IMR-90 (cell line): ENCODE measurements around the gene MFSD2A. TPM values are rescaled to one million over a fixed set of nuclear protein-coding genes. Genes with fewer than 3 reads are reported as not detected.

Source experiments
- ATAC-seq: fragments of 200-7000 bp; cut with Tn5 transposase; 2 replicates; pipeline ENCODE4 v1.9.1; 2020; ENCODE audit warnings: low read depth, mild to moderate bottlenecking, moderate library complexity
- BruUV-seq: library from RNA; stranded (reverse); fragments of 400-500 nt; replicated peaks from 2 replicates; lab custom pipeline; 2021; lab: Mats Ljungman, UMichigan
- CTCF ChIA-PET: fragments of 300-600 bp; formaldehyde crosslinking; extraction: SDS; loops from one replicate; lab custom pipeline; 2021; ENCODE audit warnings: antibody characterized with exemption; lab: Yijun Ruan, JAX
- POLR2A ChIA-PET: fragments of 300-600 bp; sonication (Branson Sonifier 250); formaldehyde crosslinking; loops from one replicate; lab custom pipeline; 2022; ENCODE audit warnings: antibody characterized with exemption; ENCODE audit not compliant: unreplicated experiment; lab: Charles Lee
- DNase-seq: peaks from one replicate; pipeline ENCODE4 v3.0.0; 2013
- H2AFZ ChIP-seq: replicated peaks from 2 replicates; pipeline ENCODE3; 2013; ENCODE audit warnings: low read length, mild to moderate bottlenecking; ENCODE audit not compliant: poor library complexity
- H2AK5ac ChIP-seq: 2 replicates; pipeline ENCODE4 v1.6.1; 2013; ENCODE audit warnings: low read depth, low read length, inconsistent platforms
- H2AK9ac ChIP-seq: replicated peaks from 2 replicates; pipeline ENCODE3; 2013; ENCODE audit warnings: mild to moderate bottlenecking, low read depth, low read length, moderate library complexity; ENCODE audit not compliant: poor library complexity
- H2BK120ac ChIP-seq: 2 replicates; pipeline ENCODE4 v1.6.1; 2013; ENCODE audit warnings: low read depth, low read length, inconsistent platforms
- H2BK15ac ChIP-seq: 3 replicates; pipeline ENCODE4 v1.6.1; 2013; ENCODE audit warnings: low read depth, low read length, inconsistent platforms
- H2BK20ac ChIP-seq: 2 replicates; pipeline ENCODE4 v1.6.1; 2013; ENCODE audit warnings: low read depth, mild to moderate bottlenecking, inconsistent platforms, low read length, moderate library complexity
- H2BK5ac ChIP-seq: 2 replicates; pipeline ENCODE4 v1.6.1; 2013; ENCODE audit warnings: mild to moderate bottlenecking, low read depth, low read length, inconsistent platforms; ENCODE audit not compliant: poor library complexity, severe bottlenecking
- H3K14ac ChIP-seq: replicated peaks from 2 replicates; pipeline ENCODE4 v1.6.1; 2013; ENCODE audit warnings: low read depth, low read length, inconsistent platforms
- H3K18ac ChIP-seq: 2 replicates; pipeline ENCODE4 v1.6.1; 2013; ENCODE audit warnings: low read depth, low read length, control low read depth
- H3K23ac ChIP-seq: 2 replicates; pipeline ENCODE4 v1.6.1; 2013; ENCODE audit warnings: low read depth, low read length, inconsistent platforms
- H3K27ac ChIP-seq: 2 replicates; pipeline ENCODE4 v1.5.1; 2013; ENCODE audit warnings: mild to moderate bottlenecking, control low read depth, low read length; ENCODE audit not compliant: insufficient read depth
- H3K27me3 ChIP-seq: 2 replicates; pipeline ENCODE4 v1.6.1; 2013; ENCODE audit warnings: low read length; ENCODE audit not compliant: control insufficient read depth, insufficient read depth
- H3K36me3 ChIP-seq: 2 replicates; pipeline ENCODE4 v1.6.1; 2013; ENCODE audit warnings: low read length, mixed read lengths; ENCODE audit not compliant: control insufficient read depth, insufficient read depth
- H3K4ac ChIP-seq: 2 replicates; pipeline ENCODE4 v1.6.1; 2013; ENCODE audit warnings: low read depth, low read length, inconsistent platforms
- H3K4me1 ChIP-seq: 2 replicates; pipeline ENCODE4 v1.6.1; 2013; ENCODE audit warnings: low read length, mixed read lengths; ENCODE audit not compliant: control insufficient read depth, insufficient read depth
- H3K4me2 ChIP-seq: 2 replicates; pipeline ENCODE4 v1.6.1; 2013; ENCODE audit warnings: low read depth, mild to moderate bottlenecking, control low read depth, low read length, moderate library complexity
- H3K4me3 ChIP-seq: 2 replicates; pipeline ENCODE4 v1.5.1; 2013; ENCODE audit warnings: low read depth, mild to moderate bottlenecking, control low read depth, low read length, moderate library complexity; ENCODE audit not compliant: insufficient read depth
- H3K56ac ChIP-seq: 2 replicates; pipeline ENCODE4 v1.6.1; 2013; ENCODE audit warnings: low read length, inconsistent platforms; ENCODE audit not compliant: insufficient read depth; ENCODE audit errors: extremely low read depth
- H3K79me1 ChIP-seq, 2 experiments: 2 replicates each; pipeline ENCODE4 v1.6.1; 2013; ENCODE audit warnings: low read length in 2 of 2, inconsistent platforms in 1 of 2, low read depth in 1 of 2
- H3K9ac ChIP-seq: 2 replicates; pipeline ENCODE4 v1.6.1; 2013; ENCODE audit warnings: low read depth, low read length, control low read depth
- H3K9me1 ChIP-seq: 2 replicates; pipeline ENCODE4 v1.6.1; 2013; ENCODE audit warnings: low read length, inconsistent platforms; ENCODE audit not compliant: insufficient read depth
- H3K9me3 ChIP-seq: 2 replicates; pipeline ENCODE4 v1.6.1; 2013; ENCODE audit warnings: low read length; ENCODE audit not compliant: control insufficient read depth, insufficient read depth
- H4K20me1 ChIP-seq: 2 replicates; pipeline ENCODE4 v1.6.1; 2013; ENCODE audit warnings: low read length, inconsistent platforms; ENCODE audit not compliant: insufficient read depth
- H4K5ac ChIP-seq: 2 replicates; pipeline ENCODE4 v1.6.1; 2013; ENCODE audit warnings: mild to moderate bottlenecking, low read depth, low read length, control low read depth
- H4K8ac ChIP-seq, 2 experiments: 2 replicates each; pipeline ENCODE4 v1.6.1; 2013; ENCODE audit warnings: low read depth in 2 of 2, low read length in 2 of 2, control low read depth in 1 of 2, inconsistent platforms in 1 of 2
- H4K91ac ChIP-seq: 2 replicates; pipeline ENCODE4 v1.6.1; 2013; ENCODE audit warnings: low read depth, low read length, inconsistent platforms; ENCODE audit not compliant: insufficient read depth
- CHD1 ChIP-seq: IDR thresholded peaks from 2 replicates; pipeline ENCODE4 v1.6.1; 2012; ENCODE audit warnings: low read depth, low read length, improper control_type of control experiment
- CTCF ChIP-seq: conservative IDR thresholded peaks from 2 replicates; pipeline ENCODE4 v1.5.1; 2012; ENCODE audit warnings: mild to moderate bottlenecking, low read depth, low read length, improper control_type of control experiment
- whole genome bisulfite sequencing, 2 experiments: methylation state at CpG; one replicate each; pipeline versions ENCODE4 v1.1.5 to v1.1.7; 2013; ENCODE audit warnings: missing lambda C conversion rate in 2 of 2; ENCODE audit not compliant: insufficient read length in 1 of 2; ENCODE audit errors: extremely low coverage in 2 of 2; 5-methylcytosine and 5-hydroxymethylcytosine counted together
- dilution Hi-C: fragments of 300-500 bp; cut with HindIII; formaldehyde crosslinking; loops from one replicate; pipeline ENCODE4 v1.14.3; 2018; ENCODE audit warnings: low sequenced_read_pairs; ENCODE audit not compliant: unreplicated experiment
- in situ Hi-C: fragments of 300-500 bp; cut with MboI; formaldehyde crosslinking; loops from 3 replicates; pipeline ENCODE4 v1.14.3; 2019; ENCODE audit warnings: low sequenced_read_pairs, inconsistent platforms, mixed read lengths
- intact Hi-C: fragments of 100-400 bp; cut with micrococcal nuclease; formaldehyde crosslinking; loops from 2 replicates; pipeline ENCODE4 v1.10.0; 2022
- polyA plus RNA-seq, 3 experiments: library from polyadenylated mRNA; depleted of rRNA; stranded (reverse); fragments of >200 nt; gene quantifications; 2 replicates each; pipeline ENCODE4 v1.2.3, GENCODE V29; 2012; ENCODE audit warnings: low replicate concordance in 1 of 3
- total RNA-seq: library from RNA; depleted of rRNA; stranded (reverse); fragments of >200 nt; gene quantifications from 2 replicates; pipeline ENCODE4 v1.2.3, GENCODE V29; 2012

The MFSD2A gene
- total and polyA plus RNA-seq, 2 of the 4 experiments (the other 2 are of a cell fraction) = 5.7 to 7.3 TPM

DNA sequence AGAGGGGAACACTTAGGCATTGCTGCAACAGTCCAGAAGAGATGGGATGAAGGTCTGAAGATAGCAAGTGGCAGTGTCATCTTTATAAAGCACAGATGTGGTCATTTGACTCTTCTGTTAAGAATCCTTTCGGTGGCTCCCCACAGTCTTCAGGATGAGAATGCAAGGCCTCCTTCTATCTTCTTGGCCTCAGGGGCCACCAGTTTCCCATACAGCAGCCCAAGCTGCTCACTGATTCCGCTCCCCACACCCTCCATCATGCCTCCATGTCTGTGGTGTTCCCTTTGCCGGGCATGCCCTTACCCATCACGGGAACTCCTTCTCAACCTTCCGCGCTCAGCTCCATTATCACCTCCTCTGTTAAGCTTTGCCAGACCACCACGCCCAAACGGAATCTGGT lies 16.1 kb upstream of the MFSD2A start:
- intact Hi-C loops (no loop called here), dilution Hi-C loops (no loop called here), in situ Hi-C loops (no loop called here)
- no peaks in the 10 kb centered on the region for H3K9me3 ChIP-seq
- no peak overlapping the region for H3K4me2 ChIP-seq
- H3K36me3 ChIP-seq = no peaks in the 10 kb centered on the region
- H3K23ac ChIP-seq = no peak overlapping the region
- H3K9ac ChIP-seq = no peak overlapping the region
- H2BK120ac ChIP-seq = no peak overlapping the region
- peaks cover 3% of the 10 kb centered on the region for H3K9me1 ChIP-seq
- H3K4me1 ChIP-seq = peaks cover 3% of the 10 kb centered on the region
- H4K5ac ChIP-seq = no peak overlapping the region
- H3K18ac ChIP-seq = no peak overlapping the region
- ChIA-PET POLR2A (no interaction called here), CTCF (no interaction called here)
- no peak overlapping the region for H3K27ac ChIP-seq
- no peaks in the 10 kb centered on the region for H4K20me1 ChIP-seq
- no peak overlapping the region for H2AK5ac ChIP-seq
- H3K4ac ChIP-seq = no peak overlapping the region
- TF ChIP-seq CHD1 (no peak), CTCF (no peak)
- H3K4me3 ChIP-seq = no peak overlapping the region
- DNase-seq (no peak), ATAC-seq (no peak)
- no TSS peak for BruUV-seq
- no peak overlapping the region for H4K91ac ChIP-seq
- no peak overlapping the region for H2AK9ac ChIP-seq
- no peak overlapping the region for H2BK15ac ChIP-seq
- no peak overlapping the region for H3K56ac ChIP-seq
- H3K79me1 ChIP-seq = no peaks in the 10 kb centered on the region
- no peak overlapping the region for H2AFZ ChIP-seq
- no peak overlapping the region for H3K14ac ChIP-seq
- peaks cover 17% of the 10 kb centered on the region for H3K27me3 ChIP-seq
- H2BK5ac ChIP-seq = no peak overlapping the region
- no peak overlapping the region for H4K8ac ChIP-seq
- no peak overlapping the region for H2BK20ac ChIP-seq
- WGBS, 2 experiments = 71% methylated on average over 1 of the region's 8 CpGs; no CpG with 5 or more reads in 1 of the 2 experiments
